Measurements from ENCODE around the gene TENM3.

- TF ChIP-seq, protein P1, sequence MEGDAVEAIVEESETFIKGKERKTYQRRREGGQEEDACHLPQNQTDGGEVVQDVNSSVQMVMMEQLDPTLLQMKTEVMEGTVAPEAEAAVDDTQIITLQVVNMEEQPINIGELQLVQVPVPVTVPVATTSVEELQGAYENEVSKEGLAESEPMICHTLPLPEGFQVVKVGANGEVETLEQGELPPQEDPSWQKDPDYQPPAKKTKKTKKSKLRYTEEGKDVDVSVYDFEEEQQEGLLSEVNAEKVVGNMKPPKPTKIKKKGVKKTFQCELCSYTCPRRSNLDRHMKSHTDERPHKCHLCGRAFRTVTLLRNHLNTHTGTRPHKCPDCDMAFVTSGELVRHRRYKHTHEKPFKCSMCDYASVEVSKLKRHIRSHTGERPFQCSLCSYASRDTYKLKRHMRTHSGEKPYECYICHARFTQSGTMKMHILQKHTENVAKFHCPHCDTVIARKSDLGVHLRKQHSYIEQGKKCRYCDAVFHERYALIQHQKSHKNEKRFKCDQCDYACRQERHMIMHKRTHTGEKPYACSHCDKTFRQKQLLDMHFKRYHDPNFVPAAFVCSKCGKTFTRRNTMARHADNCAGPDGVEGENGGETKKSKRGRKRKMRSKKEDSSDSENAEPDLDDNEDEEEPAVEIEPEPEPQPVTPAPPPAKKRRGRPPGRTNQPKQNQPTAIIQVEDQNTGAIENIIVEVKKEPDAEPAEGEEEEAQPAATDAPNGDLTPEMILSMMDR (IDR thresholded peaks at IDR 0.05; ENCODE audit: low read length), result no peak
- TF ChIP-seq EZH2 (optimal IDR thresholded peaks at IDR 0.05; ENCODE audit: low read depth, low read length) (no peak), EZH2phosphoT487 (IDR thresholded peaks at IDR 0.05; ENCODE audit: low read length) (no peak)
These were observed 110.9 kb downstream of the TENM3 start for GRCh38 chr4:182354106-182354505.

Data from MM.1S (cell line).